PFSK-1 (cell line): ENCODE data around the gene CENPP.

Source experiments
- SIN3A ChIP-seq: IDR thresholded peaks from 2 replicates; pipeline ENCODE4 v1.6.1; 2012; ENCODE audit warnings: mild to moderate bottlenecking, low read length, moderate library complexity, borderline replicate concordance; ENCODE audit not compliant: insufficient read depth
- TAF1 ChIP-seq: IDR thresholded peaks from 2 replicates; pipeline ENCODE4 v1.6.1; 2012; ENCODE audit warnings: low read length, control low read depth, borderline replicate concordance; ENCODE audit not compliant: insufficient read depth

DNA sequence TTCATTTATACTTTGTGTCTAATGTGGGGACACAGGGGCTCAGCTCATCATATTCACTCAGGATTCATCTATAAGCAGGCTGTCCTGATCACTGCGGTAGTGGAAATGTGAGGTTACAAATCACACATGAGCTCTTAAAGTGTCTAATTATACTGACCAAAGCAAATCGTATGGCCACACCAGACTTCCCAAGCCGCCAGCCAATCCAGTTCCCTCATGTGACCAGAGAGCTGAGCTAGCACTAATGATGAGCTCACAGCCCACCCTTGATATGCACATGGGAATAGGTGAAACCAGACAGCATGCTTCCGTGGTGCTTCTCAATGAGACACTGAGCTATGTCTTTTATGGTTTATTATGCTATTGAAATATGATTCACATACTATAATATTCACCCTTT lies 192.4 kb downstream of the CENPP start:
- TF ChIP-seq SIN3A (no peak), TAF1 (no peak)
